ENCODE data around the gene C19orf53.

The C19orf53 gene

GRCh38 chr19:13827656-13828055 is 53.4 kb downstream of the C19orf53 start:
- no peak for DNase-seq

Measured in GOT3 (cell line).